ENCODE data around the gene CGA. TPM values are rescaled to one million over a fixed set of nuclear protein-coding genes. Genes with fewer than 3 reads are reported as not detected.

The CGA gene
- total RNA-seq, 1 donor from 2014 or later: not detected

GRCh38 chr6:87103977-87104601 is 9.2 kb upstream of the CGA start:
- DNase-seq (ENCODE audit: low read depth): no peak
- no peak for TF ChIP-seq CTCF (conservative IDR thresholded peaks at IDR 0.05; ENCODE audit: low read depth, low read length)
- no peak overlapping the region for H3K4me3 ChIP-seq (ENCODE audit: low read depth, low read length)

DNA sequence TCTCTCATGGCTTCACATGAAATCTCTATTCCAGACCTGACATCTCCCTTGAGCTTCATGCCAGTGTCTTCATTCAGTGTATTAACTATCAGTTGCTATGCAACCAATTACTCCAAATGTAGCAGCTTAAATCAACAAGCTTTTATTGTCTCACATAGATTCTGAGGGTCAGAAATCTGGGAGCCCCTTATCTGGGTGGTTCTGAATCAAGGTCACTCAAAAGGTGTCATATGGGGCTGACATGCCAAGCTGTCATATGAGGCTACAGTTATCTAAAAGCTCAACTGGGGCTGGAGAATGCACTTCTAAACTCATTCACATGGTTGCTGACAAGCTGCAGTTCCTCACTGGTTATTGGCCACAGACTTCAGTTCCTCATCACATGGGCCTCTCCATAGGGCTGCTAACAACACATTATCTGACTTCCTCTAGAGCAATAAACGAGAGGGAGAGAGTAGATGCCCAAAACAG is 7.3 kb upstream of the CGA start:
- no peak for DNase-seq (ENCODE audit: low read depth)
- no peak for TF ChIP-seq CTCF (conservative IDR thresholded peaks at IDR 0.05; ENCODE audit: low read depth, low read length)
- no peak overlapping the region for H3K4me3 ChIP-seq (ENCODE audit: low read depth, low read length)

DNA sequence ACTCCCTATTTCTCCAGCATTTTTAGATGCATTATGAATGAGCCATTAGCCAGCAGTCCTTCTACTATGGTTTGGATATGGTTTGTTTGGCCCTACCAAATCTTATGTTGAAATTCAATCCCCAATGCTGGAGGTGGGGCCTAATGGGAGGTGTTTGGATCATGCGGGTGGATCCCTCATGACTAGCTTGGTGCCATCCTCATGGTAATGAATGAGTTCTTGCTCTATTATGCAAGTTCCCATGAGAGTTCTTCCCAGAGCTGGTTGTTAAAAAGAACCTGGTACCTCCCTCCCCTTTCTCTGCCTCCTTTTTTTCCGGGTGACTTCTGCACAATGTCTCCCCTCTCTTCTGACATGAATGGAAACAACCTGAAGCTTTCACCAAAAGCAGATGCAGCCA is 6.2 kb upstream of the CGA start:
- no peak overlapping the region for H3K4me3 ChIP-seq (ENCODE audit: low read depth, low read length)
- DNase-seq (ENCODE audit: low read depth): no peak
- no peak for TF ChIP-seq CTCF (conservative IDR thresholded peaks at IDR 0.05; ENCODE audit: low read depth, low read length)

DNA sequence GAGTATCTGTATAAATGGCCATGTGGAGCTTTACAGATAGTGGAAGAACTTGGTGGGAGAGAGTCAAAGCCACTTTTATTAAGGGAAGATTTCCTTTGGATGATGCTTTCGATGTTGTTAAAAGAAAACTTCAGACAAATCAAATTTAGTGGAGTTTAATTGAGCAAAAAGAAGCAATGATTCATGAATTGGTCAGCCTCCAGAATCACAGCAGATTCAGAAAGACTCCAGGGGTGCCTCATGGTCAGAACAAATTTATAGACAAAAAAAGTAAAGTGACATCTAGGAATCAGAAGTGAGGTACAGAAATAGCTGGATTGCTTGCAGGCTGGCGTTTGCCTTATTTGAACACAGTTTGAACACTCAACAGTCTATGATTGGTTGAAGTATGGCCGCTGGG is 5.3 kb upstream of the CGA start:
- no peak for TF ChIP-seq CTCF (conservative IDR thresholded peaks at IDR 0.05; ENCODE audit: low read depth, low read length)
- no peak overlapping the region for H3K4me3 ChIP-seq (ENCODE audit: low read depth, low read length)
- no peak for DNase-seq (ENCODE audit: low read depth)

GRCh38 chr6:87099472-87099871 is 4.6 kb upstream of the CGA start:
- TF ChIP-seq CTCF (conservative IDR thresholded peaks at IDR 0.05; ENCODE audit: low read depth, low read length): no peak
- no peak overlapping the region for H3K4me3 ChIP-seq (ENCODE audit: low read depth, low read length)
- no peak for DNase-seq (ENCODE audit: low read depth)

DNA sequence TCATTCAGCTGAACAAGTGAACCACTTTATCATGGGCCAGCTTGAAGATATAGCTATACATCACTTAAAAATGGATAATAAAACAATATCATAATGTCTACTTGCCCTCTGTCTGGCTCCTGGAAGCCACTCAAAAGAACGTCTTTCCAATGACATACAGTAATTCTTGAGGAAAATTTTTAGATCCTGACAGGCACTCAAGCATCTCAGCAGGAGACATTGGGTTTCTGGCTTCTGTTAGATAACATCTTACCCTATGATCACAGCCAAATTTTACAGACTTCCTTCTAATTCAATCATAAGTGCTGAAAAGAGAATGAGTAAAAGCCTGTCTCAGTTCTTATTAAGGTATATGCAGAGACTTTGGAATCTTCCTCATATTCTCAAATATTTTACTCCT is 330 bp downstream of the CGA start:
- no peak for TF ChIP-seq CTCF (conservative IDR thresholded peaks at IDR 0.05; ENCODE audit: low read depth, low read length)
- H3K4me3 ChIP-seq (ENCODE audit: low read depth, low read length): no peak overlapping the region
- DNase-seq (ENCODE audit: low read depth): no peak

GRCh38 chr6:87093651-87094050 is 1.3 kb downstream of the CGA start:
- no peak overlapping the region for H3K4me3 ChIP-seq (ENCODE audit: low read depth, low read length)
- no peak for TF ChIP-seq CTCF (conservative IDR thresholded peaks at IDR 0.05; ENCODE audit: low read depth, low read length)
- DNase-seq (ENCODE audit: low read depth): no peak
